Prostate gland (tissue), 2 donors: ENCODE data around the gene PDGFC. TPM values are rescaled to one million over a fixed set of nuclear protein-coding genes. Genes with fewer than 3 reads are reported as not detected.

Source experiments
- DNase-seq: peaks from one replicate; pipeline ENCODE4 v3.0.0-alpha.2; 2019; ENCODE audit warnings: low spot score
- H3K27ac ChIP-seq, 2 donors: fragments of 200-600 bp; sonication (generic); 2 replicates each; pipeline ENCODE4 v1.5.1; 2017 to 2019
- H3K27me3 ChIP-seq: fragments of 200-600 bp; sonication (generic); replicated peaks from 2 replicates; pipeline ENCODE4 v1.5.1; 2019; ENCODE audit not compliant: insufficient read depth
- H3K36me3 ChIP-seq, 2 donors: fragments of 200-600 bp; sonication (generic); 1 replicate in 1 of 2; 2 replicates in 1 of 2; pipeline versions ENCODE4 v1.5.1 to v1.8.1; 2017 to 2019
- H3K4me1 ChIP-seq: fragments of 200-600 bp; sonication (generic); replicated peaks from 2 replicates; pipeline ENCODE4 v1.5.1; 2019
- H3K4me3 ChIP-seq, 2 donors: fragments of 200-600 bp; sonication (generic); 2 replicates each; pipeline ENCODE4 v1.5.1; 2017 to 2019
- H3K9me3 ChIP-seq: fragments of 200-600 bp; sonication (generic); 2 replicates; pipeline ENCODE4 v1.5.1; 2017
- POLR2A ChIP-seq: fragments of 450-650 bp; IDR thresholded peaks from one replicate; pipeline ENCODE4 v1.6.1; 2016; ENCODE audit warnings: antibody characterized with exemption, mild to moderate bottlenecking
- POLR2AphosphoS5 ChIP-seq: sonication (generic); formaldehyde crosslinking; IDR thresholded peaks from one replicate; pipeline ENCODE4 v1.6.1; 2017; ENCODE audit warnings: antibody characterized with exemption
- WGBS: methylation state at CpG from one replicate; pipeline ENCODE4 v1.1.5; 2018; 5-methylcytosine and 5-hydroxymethylcytosine counted together
- intact Hi-C: fragments of 100-400 bp; cut with DNase I; formaldehyde crosslinking; loops from one replicate; pipeline ENCODE4 v1.14.2; 2022
- total RNA-seq, 2 donors: library from RNA; depleted of rRNA; stranded (reverse); fragments of >200 nt; gene quantifications; one replicate each; pipeline ENCODE4 v1.1.0, GENCODE V29; 2016
- TF ChIP-seq, protein P1 (sequence below), 4 experiments: fragments of 200-600 bp in 2 of 4; fragments of 450-650 bp in 2 of 4; sonication (generic) in 2 of 4; IDR thresholded peaks; 1 replicate in 3 of 4; 2 replicates in 1 of 4; pipeline ENCODE4 v1.5.1; 2016 to 2019; ENCODE audit warnings: antibody characterized with exemption in 4 of 4, mild to moderate bottlenecking in 2 of 4, moderate library complexity in 2 of 4

Gene PDGFC
- total RNA-seq, 2 donors from 2014 or later: 18.6 to 36.8 TPM

DNA sequence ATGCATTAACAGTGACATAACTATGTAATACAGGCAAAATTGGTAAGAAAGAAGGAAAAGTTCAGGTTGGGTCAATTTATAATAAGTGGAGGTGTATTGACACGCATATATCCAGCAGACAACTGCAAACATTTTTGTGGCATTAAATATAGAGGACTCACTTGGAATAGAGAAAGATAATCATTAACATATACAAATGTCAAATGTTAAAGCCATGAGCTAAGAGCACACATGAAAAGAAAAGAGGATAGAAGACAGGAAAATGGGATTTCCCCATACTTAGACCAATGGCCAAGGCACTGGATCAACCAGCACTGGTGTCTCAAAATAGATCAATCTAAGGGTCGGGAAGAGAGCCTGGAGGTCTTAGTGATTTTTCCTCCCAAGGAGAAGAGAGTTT, 187.6 kb downstream of the PDGFC start:
- no peak for TF ChIP-seq POLR2A
- TF ChIP-seq, protein P1, sequence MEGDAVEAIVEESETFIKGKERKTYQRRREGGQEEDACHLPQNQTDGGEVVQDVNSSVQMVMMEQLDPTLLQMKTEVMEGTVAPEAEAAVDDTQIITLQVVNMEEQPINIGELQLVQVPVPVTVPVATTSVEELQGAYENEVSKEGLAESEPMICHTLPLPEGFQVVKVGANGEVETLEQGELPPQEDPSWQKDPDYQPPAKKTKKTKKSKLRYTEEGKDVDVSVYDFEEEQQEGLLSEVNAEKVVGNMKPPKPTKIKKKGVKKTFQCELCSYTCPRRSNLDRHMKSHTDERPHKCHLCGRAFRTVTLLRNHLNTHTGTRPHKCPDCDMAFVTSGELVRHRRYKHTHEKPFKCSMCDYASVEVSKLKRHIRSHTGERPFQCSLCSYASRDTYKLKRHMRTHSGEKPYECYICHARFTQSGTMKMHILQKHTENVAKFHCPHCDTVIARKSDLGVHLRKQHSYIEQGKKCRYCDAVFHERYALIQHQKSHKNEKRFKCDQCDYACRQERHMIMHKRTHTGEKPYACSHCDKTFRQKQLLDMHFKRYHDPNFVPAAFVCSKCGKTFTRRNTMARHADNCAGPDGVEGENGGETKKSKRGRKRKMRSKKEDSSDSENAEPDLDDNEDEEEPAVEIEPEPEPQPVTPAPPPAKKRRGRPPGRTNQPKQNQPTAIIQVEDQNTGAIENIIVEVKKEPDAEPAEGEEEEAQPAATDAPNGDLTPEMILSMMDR (IDR thresholded peaks at IDR 0.05): no peak
- no peak for TF ChIP-seq POLR2AphosphoS5
- Histone ChIP-seq H3K36me3 (no peaks in the 10 kb centered on the region), H3K4me3 (no peak overlapping the region), H3K9me3 (no peaks in the 10 kb centered on the region), H3K27me3 (no peaks in the 10 kb centered on the region), H3K4me1 (no peaks in the 10 kb centered on the region), H3K27ac (no peak overlapping the region)
- DNase-seq: no peak
- WGBS: 95% methylated on average over 2 of the region's 2 CpGs
- intact Hi-C loops: no loop called here

DNA sequence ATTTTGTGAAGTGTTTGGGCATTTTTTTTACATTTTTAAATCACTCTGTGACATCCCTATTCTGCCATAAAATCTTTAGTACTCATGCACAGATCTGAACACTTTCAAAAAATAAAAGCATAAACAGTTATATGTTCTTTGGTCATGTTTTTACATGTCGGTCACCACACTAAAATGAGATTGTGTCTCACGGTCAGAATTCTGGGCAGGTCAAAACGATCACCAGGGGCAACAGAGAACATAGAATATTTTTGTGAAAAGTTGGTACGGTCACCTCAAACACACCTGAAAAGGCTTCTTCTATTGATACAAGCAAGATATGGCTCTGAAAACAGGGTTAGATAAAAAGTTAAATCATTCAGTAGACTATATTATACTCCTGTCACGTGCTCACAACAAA, 189.1 kb downstream of the PDGFC start:
- DNase-seq: no peak
- intact Hi-C loops: no loop called here
- 76% methylated on average over 5 of the region's 5 CpGs for WGBS

DNA sequence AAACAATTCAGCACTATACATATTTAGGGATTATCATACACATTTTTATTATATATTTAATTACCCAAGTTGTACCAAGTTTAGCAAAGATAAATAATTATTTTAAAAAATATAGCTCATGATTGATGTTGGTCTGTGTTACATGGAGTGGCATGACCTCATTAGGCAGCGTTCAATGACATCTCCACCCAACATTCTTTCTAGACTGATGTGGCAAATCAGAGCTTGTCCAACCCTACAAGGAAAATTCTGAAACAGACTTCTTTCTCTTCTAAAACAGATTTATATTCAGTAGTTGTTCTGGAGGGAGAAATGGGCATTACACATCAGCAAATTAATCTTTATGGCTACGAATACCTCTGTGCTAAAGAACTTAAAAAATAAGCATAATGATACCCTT, 189.7 kb downstream of the PDGFC start:
- Histone ChIP-seq H3K27me3 (no peaks in the 10 kb centered on the region), H3K36me3 (no peaks in the 10 kb centered on the region), H3K27ac (no peak overlapping the region), H3K9me3 (no peaks in the 10 kb centered on the region), H3K4me3 (no peak overlapping the region), H3K4me1 (no peaks in the 10 kb centered on the region)
- TF ChIP-seq POLR2A (no peak), POLR2AphosphoS5 (no peak)
- TF ChIP-seq, protein P1 (IDR thresholded peaks at IDR 0.05): no peak
- no peak for DNase-seq
- WGBS: 77% methylated on average over 2 of the region's 2 CpGs
- intact Hi-C loops: no loop called here

More for the DNA sequence above, 189.1 kb downstream of the PDGFC start:
- Histone ChIP-seq H3K27me3 (no peaks in the 10 kb centered on the region), H3K36me3 (no peaks in the 10 kb centered on the region), H3K4me3 (no peak overlapping the region), H3K9me3 (no peaks in the 10 kb centered on the region), H3K27ac (no peak overlapping the region), H3K4me1 (no peaks in the 10 kb centered on the region)
- TF ChIP-seq POLR2A: no peak
- TF ChIP-seq, protein P1 (IDR thresholded peaks at IDR 0.05): no peak
- no peak for TF ChIP-seq POLR2AphosphoS5

DNA sequence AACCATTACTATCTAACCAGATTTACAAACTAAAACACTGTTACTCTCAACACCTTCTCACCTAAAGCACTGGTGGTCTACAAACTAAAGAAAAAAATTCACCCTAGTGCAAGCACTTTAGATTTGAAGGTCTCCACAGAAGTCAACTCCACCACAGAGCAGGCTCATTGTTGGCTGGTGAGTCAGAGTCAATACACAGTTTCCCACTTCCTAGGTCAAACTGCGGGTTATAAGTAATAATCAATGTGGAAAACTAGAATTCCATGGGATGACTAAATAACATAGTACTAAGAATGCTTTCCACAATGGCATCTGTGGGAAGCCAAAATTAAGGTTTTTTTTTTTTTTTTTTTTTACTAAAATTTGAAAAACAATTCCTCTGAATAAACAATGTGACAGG, 191.8 kb downstream of the PDGFC start:
- Histone ChIP-seq H3K27ac (no peak overlapping the region), H3K27me3 (no peaks in the 10 kb centered on the region), H3K9me3 (no peaks in the 10 kb centered on the region), H3K36me3 (no peaks in the 10 kb centered on the region), H3K4me3 (no peak overlapping the region), H3K4me1 (no peaks in the 10 kb centered on the region)
- TF ChIP-seq, protein P1 (IDR thresholded peaks at IDR 0.05): no peak
- TF ChIP-seq POLR2A (no peak), POLR2AphosphoS5 (no peak)
- intact Hi-C loops: loop anchor here (10.0 kb wide), 1 partner anchor 45 kb away; no protein-coding TSS in a partner anchor
- no peak for DNase-seq
- WGBS: 90% methylated on average over 1 of the region's 1 CpG

DNA sequence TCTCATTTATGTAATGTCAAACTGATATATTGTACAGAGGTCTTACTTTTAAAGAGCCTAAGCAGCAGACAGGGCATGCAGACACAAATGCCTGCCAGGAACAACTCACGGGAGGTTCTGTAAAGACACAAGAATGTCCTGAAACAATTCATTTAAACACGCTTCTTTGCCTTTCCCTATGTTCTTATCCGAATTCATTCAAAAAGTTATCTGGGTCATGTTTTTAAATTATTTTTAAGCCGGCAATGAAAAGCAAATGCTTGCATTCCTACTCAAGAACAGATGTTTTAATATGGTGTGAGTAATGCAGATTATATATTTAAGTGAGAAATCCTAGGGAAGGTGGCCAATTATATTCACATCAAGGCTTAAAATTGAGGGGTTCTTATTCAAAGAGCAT, 192.6 kb downstream of the PDGFC start:
- no peak for DNase-seq
- no peaks in the 10 kb centered on the region for H3K27me3 ChIP-seq
- no peaks in the 10 kb centered on the region for H3K36me3 ChIP-seq
- no peaks in the 10 kb centered on the region for H3K9me3 ChIP-seq
- no peak overlapping the region for H3K4me3 ChIP-seq
- no peak overlapping the region for H3K27ac ChIP-seq
- intact Hi-C loops: loop anchor here (10.0 kb wide), 1 partner anchor 46 kb away; no protein-coding TSS in a partner anchor
- no peaks in the 10 kb centered on the region for H3K4me1 ChIP-seq
- 28% methylated on average over 4 of the region's 4 CpGs for WGBS
- TF ChIP-seq POLR2A (no peak), POLR2AphosphoS5 (no peak)
- TF ChIP-seq, protein P1 (IDR thresholded peaks at IDR 0.05): no peak
